Measurements from ENCODE around the gene GOSR2. TPM values are rescaled to one million over a fixed set of nuclear protein-coding genes. Genes with fewer than 3 reads are reported as not detected.
A peak's percentile ranks its signal among the peaks of the same experiment; 100 is the strongest.

Gene GOSR2
- total and polyA plus RNA-seq, 2 of the 13 experiments (the other 11 are each of a cell fraction or from before 2014, with no cell fraction given), result 61.5 to 63.9 TPM

- TF ChIP-seq E2F1 (CRISPR knock-in tag; IDR thresholded peaks at IDR 0.05), result peak; percentile 53; the same call in 1 of the 2 replicates
- peak; percentile 91 for TF ChIP-seq FOXP4 (CRISPR knock-in tag; IDR thresholded peaks at IDR 0.05)
- peak; percentile 95 for TF ChIP-seq ZNF781 (CRISPR knock-in tag; IDR thresholded peaks at IDR 0.05; ENCODE audit: borderline replicate concordance, not compliant biosample characterization)
- TF ChIP-seq PRDM15 (CRISPR knock-in tag; IDR thresholded peaks at IDR 0.05), result no peak
- no peak for TF ChIP-seq IKZF1 (IDR thresholded peaks at IDR 0.05)
- TF ChIP-seq ZSCAN22 (CRISPR knock-in tag; IDR thresholded peaks at IDR 0.05), result peak; percentile 70; the same call in 1 of the 2 replicates
- TF ChIP-seq MTF2 (CRISPR knock-in tag; IDR thresholded peaks at IDR 0.05; ENCODE audit: borderline replicate concordance), result no peak
- TF ChIP-seq ZNF770 (CRISPR knock-in tag; IDR thresholded peaks at IDR 0.05), result peak; percentile 29
- peak; percentile 58; the same call in 1 of the 2 replicates for TF ChIP-seq ZNF710 (CRISPR knock-in tag; IDR thresholded peaks at IDR 0.05; ENCODE audit: borderline replicate concordance)
- peak; percentile 84 for TF ChIP-seq MLX (CRISPR knock-in tag; IDR thresholded peaks at IDR 0.05)
- no peak; the same call in 1 of the 2 replicates for TF ChIP-seq SAFB2 (CRISPR knock-in tag; IDR thresholded peaks at IDR 0.05; ENCODE audit: borderline replicate concordance, low read depth)
- peak; percentile 70 for TF ChIP-seq TEAD3 (CRISPR knock-in tag; optimal IDR thresholded peaks at IDR 0.05; ENCODE audit: borderline replicate concordance)
These were observed 20.8 kb downstream of the GOSR2 start (continued) for GRCh38 chr17:46943501-46944393.

Data from HepG2 (cell line).